ENCODE measurements around the gene LLGL1.

The LLGL1 gene

GRCh38 chr17:18257268-18257981, 32.0 kb downstream of the LLGL1 start:
- H3K36me3 Mint-ChIP-seq: peaks cover 20 to 33% of the 10 kb centered on the region in 2 donors
- ATAC-seq (replicated peaks) (peak; percentile 10 to 11), DNase-seq (no peak)
- H3K27ac Mint-ChIP-seq: peak overlapping the region; percentile 87
- peaks cover 23 to 48% of the 10 kb centered on the region in 2 donors for H3K4me1 Mint-ChIP-seq
- peak overlapping the region; percentile 95 to 100 for H3K4me3 Mint-ChIP-seq
- no peaks in the 10 kb centered on the region for H3K27me3 Mint-ChIP-seq
- H3K9me3 Mint-ChIP-seq: no peaks in the 10 kb centered on the region

DNA sequence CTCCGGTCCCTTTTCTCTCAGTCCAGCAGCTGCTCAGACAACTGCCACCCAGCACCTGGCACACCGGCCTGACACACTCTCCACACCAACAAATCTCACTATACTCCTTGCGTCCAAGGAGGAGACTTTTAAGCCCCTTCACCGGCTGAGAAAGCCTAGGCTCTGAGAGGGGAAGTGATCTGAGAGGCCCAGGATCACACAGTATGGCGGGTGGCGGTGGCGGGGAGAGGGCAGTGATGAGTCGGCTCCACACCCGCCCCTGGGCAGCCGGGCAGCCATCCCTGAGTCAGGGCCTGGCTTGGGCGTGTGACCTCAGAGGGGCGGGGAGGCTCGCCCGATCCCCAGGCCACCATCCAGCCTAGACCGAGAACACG, 32.5 kb downstream of the LLGL1 start:
- peaks cover 26 to 54% of the 10 kb centered on the region in 2 donors for H3K4me1 Mint-ChIP-seq

DNA sequence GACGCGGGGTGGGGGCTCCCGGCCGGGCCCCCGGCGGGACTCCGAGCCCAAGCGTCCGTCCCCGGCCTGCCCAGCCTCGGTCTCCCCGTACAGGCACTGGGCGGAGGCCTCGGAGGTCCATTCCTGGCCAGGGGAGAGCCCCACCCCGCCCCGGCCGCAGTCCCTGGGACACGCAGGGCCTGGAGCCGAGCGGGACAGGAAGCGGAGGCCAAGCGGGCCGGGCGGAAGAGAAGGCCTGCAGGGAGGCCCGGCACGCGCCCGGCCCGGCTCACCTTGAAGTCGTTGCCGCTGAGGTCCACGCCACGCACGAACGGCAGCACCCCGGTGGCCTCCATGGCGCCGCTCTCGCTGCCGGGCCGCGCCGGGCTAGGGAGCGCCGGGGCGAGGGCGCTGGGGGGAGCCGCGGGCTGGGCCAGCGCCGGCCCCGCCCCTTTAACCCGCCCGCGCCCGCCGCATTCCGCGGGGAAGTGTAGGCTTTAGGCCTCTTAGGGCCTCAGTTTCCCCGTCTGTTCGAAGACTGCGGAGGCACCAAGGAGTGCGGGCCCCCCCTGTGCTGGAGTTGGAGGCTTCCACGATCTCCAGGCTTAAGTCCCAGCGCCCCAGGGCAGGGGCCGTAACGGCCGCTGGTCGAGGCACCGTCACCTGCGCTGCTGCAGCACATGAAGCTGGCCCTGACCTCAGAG, 33.1 kb downstream of the LLGL1 start, which contains the start of gene FLII:
Gene FLII, minus strand, starts transcription at position 383 of the 683 bp plus-strand sequence. Its CDS starts 48 bp downstream, at position 335.
- peak; percentile 46 to 49 for ATAC-seq (replicated peaks)
- Mint-ChIP-seq H3K9me3 (no peaks in the 10 kb centered on the region), H3K4me1 (peaks cover 26 to 57% of the 10 kb centered on the region in 2 donors)

More for the DNA sequence above, 32.5 kb downstream of the LLGL1 start:
- H3K9me3 Mint-ChIP-seq: no peaks in the 10 kb centered on the region
- ATAC-seq (replicated peaks): peak; percentile 63 to 65
- peak; percentile 57 for DNase-seq
- H3K4me3 Mint-ChIP-seq: peak overlapping the region; percentile 95 to 100
- H3K36me3 Mint-ChIP-seq: peaks cover 15 to 28% of the 10 kb centered on the region in 2 donors
- H3K27ac Mint-ChIP-seq: peak overlapping the region; percentile 87
- no peaks in the 10 kb centered on the region for H3K27me3 Mint-ChIP-seq

DNA sequence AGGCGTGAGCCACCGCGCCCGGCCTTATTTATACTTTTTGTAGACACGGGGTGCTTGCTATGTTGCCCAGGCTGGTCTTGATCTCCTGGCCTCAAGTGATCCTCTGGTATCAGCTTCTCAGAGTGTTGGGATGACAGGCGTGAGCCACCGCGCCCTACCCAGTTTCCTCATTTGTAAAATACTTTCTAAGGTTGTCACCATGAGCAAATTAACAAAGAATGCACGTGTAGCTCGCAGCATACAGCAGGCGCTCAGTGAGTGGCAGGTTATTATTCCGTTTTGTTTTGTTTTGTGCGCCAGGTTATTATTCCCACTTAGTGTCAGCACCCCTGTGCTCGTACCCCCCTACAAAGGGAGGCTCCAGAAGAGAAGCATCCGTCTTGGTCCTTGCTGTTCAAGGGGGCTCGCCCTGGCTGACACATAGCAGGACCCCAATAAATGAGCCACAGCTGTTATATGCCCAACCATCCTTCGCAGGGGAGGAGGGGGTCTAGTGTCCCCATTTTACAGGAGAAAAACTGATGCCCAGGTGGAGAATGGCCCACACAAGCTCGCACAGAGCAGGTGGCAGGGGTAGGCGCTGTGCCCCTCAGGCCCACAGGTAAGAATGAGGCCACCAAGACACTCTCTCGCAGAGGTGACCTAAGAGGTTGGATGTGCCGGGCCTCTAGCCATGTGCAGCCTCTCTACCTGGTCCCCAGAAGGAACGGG, 34.3 kb downstream of the LLGL1 start:
- DNase-seq: no peak
- H3K4me3 Mint-ChIP-seq: peak overlapping the region; percentile 84 to 90
- H3K27ac Mint-ChIP-seq: peak overlapping the region; percentile 89
- no peaks in the 10 kb centered on the region for H3K9me3 Mint-ChIP-seq
- H3K36me3 Mint-ChIP-seq: peaks cover 8 to 17% of the 10 kb centered on the region in 2 donors
- peaks cover 26 to 57% of the 10 kb centered on the region in 2 donors for H3K4me1 Mint-ChIP-seq
- ATAC-seq (replicated peaks): no peak
- no peaks in the 10 kb centered on the region for H3K27me3 Mint-ChIP-seq

More for the DNA sequence above, 33.1 kb downstream of the LLGL1 start, which contains the start of gene FLII:
- H3K27me3 Mint-ChIP-seq: no peaks in the 10 kb centered on the region
- H3K27ac Mint-ChIP-seq: peak within 1 kb of the TSS; percentile 87
- peak; percentile 36 for DNase-seq
- H3K36me3 Mint-ChIP-seq: peaks cover 16 to 28% of the 10 kb centered on the region in 2 donors
- peak within 1 kb of the TSS; percentile 95 to 100 for H3K4me3 Mint-ChIP-seq

- DNase-seq: peak; percentile 89
- Mint-ChIP-seq H3K4me1 (peaks cover 26 to 57% of the 10 kb centered on the region in 2 donors), H3K27me3 (no peaks in the 10 kb centered on the region), H3K27ac (peak within 1 kb of the TSS; percentile 91), H3K9me3 (no peaks in the 10 kb centered on the region), H3K4me3 (peak within 1 kb of the TSS; percentile 84 to 90), H3K36me3 (peaks cover 12% of the 10 kb centered on the region in 2 donors)
- ATAC-seq (replicated peaks): peak; percentile 85 to 87
Measured at GRCh38 chr17:18260332-18261145, 35.1 kb downstream of the LLGL1 start, which contains the start of gene MIEF2. Gene MIEF2, plus strand, starts transcription at chr17:18260662. Its CDS starts 2,059 bp downstream, at chr17:18262721.

- Mint-ChIP-seq H3K4me3 (peak overlapping the region; percentile 84 to 90), H3K9me3 (no peaks in the 10 kb centered on the region), H3K27me3 (no peaks in the 10 kb centered on the region), H3K4me1 (peaks cover 26 to 55% of the 10 kb centered on the region in 2 donors), H3K27ac (peak overlapping the region; percentile 91), H3K36me3 (peaks cover 12 to 15% of the 10 kb centered on the region in 2 donors)
- ATAC-seq (replicated peaks) (peak; percentile 32 to 40), DNase-seq (peak; percentile 34)
Measured at GRCh38 chr17:18261146-18261515, 35.7 kb downstream of the LLGL1 start.

DNA sequence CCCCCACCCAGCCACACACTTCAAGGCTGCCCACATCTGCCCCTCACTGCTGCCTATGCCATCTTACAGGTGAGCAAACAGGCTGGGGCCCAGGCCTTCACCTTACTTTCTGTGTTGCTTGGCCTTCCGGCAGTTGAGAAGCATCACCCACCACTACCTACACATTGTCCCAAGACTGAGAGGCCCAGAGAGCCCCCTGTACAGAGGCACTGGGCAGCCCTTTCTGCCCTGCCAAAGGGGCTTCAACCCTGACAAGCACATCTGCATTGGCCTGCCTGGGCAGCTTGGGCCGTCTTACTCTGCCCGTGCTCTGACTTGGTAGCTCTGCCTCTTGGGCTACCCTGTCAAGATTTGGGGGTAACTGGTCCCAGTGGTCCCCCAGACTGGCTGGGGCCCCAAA, 36.2 kb downstream of the LLGL1 start:
- peaks cover 26 to 50% of the 10 kb centered on the region in 2 donors for H3K4me1 Mint-ChIP-seq
- H3K9me3 Mint-ChIP-seq: no peaks in the 10 kb centered on the region

GRCh38 chr17:18262111-18262510, 36.7 kb downstream of the LLGL1 start:
- Mint-ChIP-seq H3K27ac (peak overlapping the region; percentile 47), H3K4me1 (peaks cover 24 to 45% of the 10 kb centered on the region in 2 donors), H3K36me3 (peaks cover 11 to 15% of the 10 kb centered on the region in 2 donors), H3K9me3 (no peaks in the 10 kb centered on the region), H3K27me3 (no peaks in the 10 kb centered on the region), H3K4me3 (no peak overlapping the region)
- DNase-seq (no peak), ATAC-seq (replicated peaks) (no peak)

More for the DNA sequence above, 36.2 kb downstream of the LLGL1 start:
- H3K27me3 Mint-ChIP-seq: no peaks in the 10 kb centered on the region
- peaks cover 12 to 15% of the 10 kb centered on the region in 2 donors for H3K36me3 Mint-ChIP-seq
- DNase-seq: no peak
- peak overlapping the region; percentile 47 for H3K27ac Mint-ChIP-seq
- peak overlapping the region; percentile 84 to 90 for H3K4me3 Mint-ChIP-seq
- ATAC-seq (replicated peaks): no peak

GRCh38 chr17:18262641-18263040, 37.2 kb downstream of the LLGL1 start:
- DNase-seq (no peak), ATAC-seq (replicated peaks) (no peak)
- Mint-ChIP-seq H3K27me3 (no peaks in the 10 kb centered on the region), H3K4me1 (peaks cover 21 to 40% of the 10 kb centered on the region in 2 donors), H3K27ac (no peak overlapping the region), H3K4me3 (no peak overlapping the region), H3K36me3 (peaks cover 10 to 15% of the 10 kb centered on the region in 2 donors), H3K9me3 (no peaks in the 10 kb centered on the region)

DNA sequence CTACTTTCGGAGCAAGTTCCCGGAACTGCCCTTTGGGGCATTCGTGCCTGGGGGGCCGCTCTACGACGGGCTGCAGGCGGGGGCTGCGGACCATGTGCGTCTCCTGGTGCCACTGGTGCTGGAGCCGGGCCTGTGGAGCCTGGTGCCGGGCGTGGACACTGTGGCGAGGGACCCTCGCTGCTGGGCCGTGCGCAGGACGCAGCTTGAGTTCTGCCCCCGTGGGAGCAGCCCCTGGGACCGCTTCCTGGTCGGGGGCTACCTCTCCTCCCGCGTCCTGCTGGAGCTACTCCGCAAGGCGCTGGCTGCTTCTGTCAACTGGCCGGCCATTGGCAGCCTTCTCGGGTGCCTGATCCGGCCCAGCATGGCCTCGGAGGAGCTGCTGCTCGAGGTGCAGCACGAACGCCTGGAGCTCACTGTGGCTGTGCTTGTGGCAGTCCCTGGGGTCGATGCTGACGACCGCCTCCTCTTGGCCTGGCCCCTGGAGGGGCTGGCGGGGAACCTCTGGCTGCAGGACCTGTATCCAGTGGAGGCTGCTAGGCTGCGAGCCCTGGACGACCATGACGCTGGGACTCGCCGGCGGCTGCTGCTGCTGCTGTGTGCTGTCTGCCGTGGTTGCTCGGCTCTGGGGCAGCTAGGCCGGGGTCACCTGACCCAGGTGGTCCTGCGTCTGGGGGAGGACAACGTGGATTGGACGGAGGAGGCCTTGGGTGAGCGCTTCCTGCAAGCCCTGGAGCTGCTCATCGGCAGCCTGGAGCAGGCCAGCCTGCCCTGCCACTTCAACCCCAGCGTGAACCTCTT, 38.6 kb downstream of the LLGL1 start:
- Mint-ChIP-seq H3K4me1 (peaks cover 15 to 35% of the 10 kb centered on the region in 2 donors), H3K27ac (no peak overlapping the region), H3K27me3 (no peaks in the 10 kb centered on the region), H3K9me3 (no peaks in the 10 kb centered on the region), H3K4me3 (no peak overlapping the region), H3K36me3 (peaks cover 6 to 15% of the 10 kb centered on the region in 2 donors)
- ATAC-seq (replicated peaks) (no peak), DNase-seq (no peak)

DNA sequence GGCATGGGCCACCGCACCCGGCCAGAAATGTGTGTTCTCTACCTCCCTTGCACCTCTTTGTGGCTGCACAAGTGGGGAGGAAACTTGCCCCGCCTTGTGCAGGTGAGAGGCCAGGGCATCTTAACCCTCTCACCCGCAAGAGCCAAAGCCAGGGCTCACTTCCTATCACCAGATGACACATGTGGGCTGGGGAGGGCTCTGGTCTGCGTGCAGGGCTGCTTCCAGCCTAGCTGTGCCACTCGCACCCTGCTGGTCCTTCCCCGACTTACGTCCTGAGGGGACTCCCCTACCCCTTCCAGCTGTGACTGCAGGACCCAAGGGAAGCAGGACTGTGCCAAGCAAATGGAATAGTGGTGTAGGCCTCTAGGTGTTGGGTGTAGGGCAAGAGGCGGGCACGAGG, 41.9 kb downstream of the LLGL1 start:
- peaks cover 3 to 15% of the 10 kb centered on the region in 2 donors for H3K4me1 Mint-ChIP-seq
- no peaks in the 10 kb centered on the region for H3K27me3 Mint-ChIP-seq
- peak in 1 of 2 donors; percentile 22 for ATAC-seq (replicated peaks)
- peaks cover 15% of the 10 kb centered on the region in 2 donors for H3K36me3 Mint-ChIP-seq
- no peak overlapping the region for H3K27ac Mint-ChIP-seq
- H3K9me3 Mint-ChIP-seq: no peaks in the 10 kb centered on the region
- no peak overlapping the region for H3K4me3 Mint-ChIP-seq
- DNase-seq: no peak

DNA sequence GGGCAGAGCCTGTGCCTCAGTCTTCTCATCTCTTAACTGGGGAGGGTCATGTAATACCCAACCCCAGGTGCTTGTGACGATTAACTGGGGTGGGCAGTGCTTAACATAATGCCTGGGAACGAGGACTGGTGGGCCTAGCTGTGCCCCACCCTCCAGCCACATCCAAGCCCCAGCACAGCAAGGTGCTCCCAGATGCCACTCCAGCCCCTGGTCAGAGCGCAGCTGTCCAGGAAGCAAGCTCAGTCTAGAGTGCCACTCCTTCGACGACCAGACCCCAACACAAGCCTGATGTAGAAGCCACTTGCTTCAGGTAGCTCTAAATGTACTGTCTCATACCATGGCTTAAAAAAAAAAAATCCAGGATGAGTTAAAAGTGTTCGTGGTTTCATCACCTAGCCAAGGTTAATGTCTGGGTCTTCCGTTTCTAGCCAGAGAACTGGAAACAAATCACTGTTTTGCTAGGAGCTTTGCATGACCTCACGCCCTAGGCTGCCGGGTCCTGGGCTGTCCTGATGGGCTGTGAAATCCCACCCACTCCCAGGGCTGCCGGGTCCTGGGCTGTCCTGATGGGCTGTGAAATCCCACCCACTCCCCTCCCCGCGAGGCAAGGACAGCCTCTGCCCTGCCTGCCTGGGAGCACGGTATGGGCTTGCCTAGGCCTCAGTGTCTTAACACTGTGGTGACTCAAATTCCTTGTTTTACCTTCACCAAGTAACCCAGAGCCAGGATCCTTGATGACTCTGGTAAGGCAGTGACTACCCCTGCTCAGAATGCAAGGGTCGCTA, 42.7 kb downstream of the LLGL1 start:
- no peak overlapping the region for H3K27ac Mint-ChIP-seq
- no peaks in the 10 kb centered on the region for H3K9me3 Mint-ChIP-seq
- DNase-seq (no peak), ATAC-seq (replicated peaks) (no peak)
- peaks cover 0 to 8% of the 10 kb centered on the region in 2 donors for H3K4me1 Mint-ChIP-seq
- H3K27me3 Mint-ChIP-seq: no peaks in the 10 kb centered on the region
- H3K4me3 Mint-ChIP-seq: no peak overlapping the region
- peaks cover 18 to 20% of the 10 kb centered on the region in 2 donors for H3K36me3 Mint-ChIP-seq
